NCI-H2081 treated with DMSO at 0.1 percent for 48 hours (cell line): ENCODE measurements around the gene POLDIP2.
A peak's percentile ranks its signal among the peaks of the same experiment; 100 is the strongest.

Source experiments
- DNase-seq: peaks from one replicate; lab custom pipeline; 2025; lab: John Stamatoyannopoulos, UW

Gene POLDIP2

GRCh38 chr17:28357061-28357900, at the start of gene POLDIP2:
Gene POLDIP2 (minus strand): TSS chr17:28357527. CDS start chr17:28357448, 79 bp downstream.
- DNase-seq, result peak; percentile 31

GRCh38 chr17:28406473-28406814, 49.1 kb upstream of the POLDIP2 start:
- DNase-seq, result no peak

DNA sequence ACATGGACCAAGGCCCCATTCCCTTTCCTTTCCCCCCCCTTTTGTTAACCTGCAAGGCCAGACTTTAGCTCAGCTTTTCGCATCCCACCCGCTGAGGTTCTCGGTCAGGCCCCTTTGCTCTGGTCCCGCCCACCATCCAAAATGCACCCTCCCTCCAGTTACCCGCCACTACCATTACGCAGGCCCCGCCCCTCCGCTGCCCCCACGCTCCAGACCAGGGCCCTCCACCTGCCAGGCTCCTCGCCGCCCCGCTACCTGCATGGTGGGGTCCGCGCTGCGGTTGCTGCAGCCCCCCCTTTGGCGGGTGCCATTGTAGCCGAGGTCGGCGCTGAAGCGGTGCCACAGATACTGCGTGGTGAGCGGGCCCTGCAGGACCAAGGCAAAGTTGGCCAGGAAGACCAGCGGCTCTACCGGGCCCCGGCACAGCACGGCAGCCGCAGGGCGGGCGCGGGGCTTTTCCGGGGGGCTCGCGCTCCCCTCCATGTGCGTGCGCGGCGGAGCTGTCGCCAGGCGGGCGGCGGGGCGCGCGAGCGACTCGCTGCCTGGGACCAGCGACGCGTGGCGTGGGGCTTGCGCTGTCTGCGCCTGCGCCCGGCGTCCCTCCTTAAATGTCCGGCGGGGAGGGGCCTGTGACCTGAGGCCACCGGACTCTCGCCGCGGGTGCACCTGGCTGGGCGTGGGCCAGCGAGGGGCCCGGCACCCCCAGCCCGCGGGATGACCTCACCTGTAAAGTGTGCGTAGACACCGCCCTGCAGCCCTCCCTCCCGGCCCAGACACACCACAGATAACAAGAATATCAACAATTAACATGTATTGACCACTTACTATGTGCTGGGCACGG, 48.5 kb upstream of the POLDIP2 start, which contains the start of gene SLC46A1:
Gene SLC46A1, minus strand, starts transcription at position 581 of the 841 bp plus-strand sequence. Its CDS starts 98 bp downstream, at position 483.
- DNase-seq, result no peak

DNA sequence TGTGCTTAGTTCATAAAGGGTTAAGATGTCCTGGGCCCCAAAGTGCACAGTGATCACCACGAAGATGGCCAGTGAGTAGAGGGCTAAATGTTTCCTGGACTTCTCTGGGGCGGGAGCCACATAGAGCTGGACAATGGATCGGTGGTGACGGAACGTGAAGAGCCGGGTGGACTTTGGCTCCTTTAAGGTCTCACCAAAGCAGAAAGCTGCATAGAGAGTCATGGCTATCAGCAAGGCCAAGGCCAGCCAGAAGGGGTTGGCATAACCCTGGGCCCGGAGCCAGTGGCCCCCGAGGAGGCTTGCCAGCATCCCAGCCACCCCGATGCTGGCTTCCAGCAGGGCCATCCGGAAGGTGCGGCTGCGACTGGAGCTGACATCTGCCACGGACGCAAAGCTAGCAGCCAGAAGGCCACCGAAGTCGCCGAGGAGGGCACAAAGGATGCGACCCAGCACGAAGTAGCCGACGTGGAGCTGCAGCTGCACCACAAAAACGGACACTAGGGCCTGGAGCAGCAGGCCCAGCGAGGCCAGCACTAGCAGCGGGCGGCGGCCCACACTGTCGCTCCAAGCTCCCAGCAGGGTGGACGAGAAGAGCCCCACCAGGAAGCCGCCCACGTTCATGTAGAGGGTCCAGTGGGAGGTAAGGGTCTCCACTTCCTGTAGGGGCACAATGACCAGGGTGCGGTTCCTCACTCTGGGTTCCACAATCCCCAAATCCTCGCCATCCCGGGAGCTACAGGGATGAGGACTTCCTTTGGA, 47.7 kb upstream of the POLDIP2 start:
- no peak for DNase-seq

- no peak for DNase-seq
Observed at GRCh38 chr17:28404461-28404811, 47.1 kb upstream of the POLDIP2 start.

DNA sequence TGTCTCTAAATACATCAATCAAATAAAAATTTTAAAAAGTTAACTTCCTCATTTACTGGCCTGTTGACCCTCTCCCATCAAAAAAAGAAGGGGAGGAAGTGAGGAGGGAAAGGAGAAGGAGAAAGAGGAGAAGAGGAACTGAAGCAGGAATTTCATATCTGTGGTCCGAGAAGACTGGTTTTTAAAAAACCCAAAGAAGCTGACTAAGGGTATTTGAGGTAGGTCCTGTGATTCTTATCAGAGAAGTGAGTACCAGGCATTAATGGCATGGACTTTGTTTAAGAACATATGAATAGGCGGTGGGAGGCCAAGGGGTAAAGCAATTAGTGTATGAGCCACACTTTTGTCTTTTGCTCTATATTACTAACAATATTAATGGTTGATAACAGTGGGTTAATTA, 46.7 kb upstream of the POLDIP2 start:
- no peak for DNase-seq

DNA sequence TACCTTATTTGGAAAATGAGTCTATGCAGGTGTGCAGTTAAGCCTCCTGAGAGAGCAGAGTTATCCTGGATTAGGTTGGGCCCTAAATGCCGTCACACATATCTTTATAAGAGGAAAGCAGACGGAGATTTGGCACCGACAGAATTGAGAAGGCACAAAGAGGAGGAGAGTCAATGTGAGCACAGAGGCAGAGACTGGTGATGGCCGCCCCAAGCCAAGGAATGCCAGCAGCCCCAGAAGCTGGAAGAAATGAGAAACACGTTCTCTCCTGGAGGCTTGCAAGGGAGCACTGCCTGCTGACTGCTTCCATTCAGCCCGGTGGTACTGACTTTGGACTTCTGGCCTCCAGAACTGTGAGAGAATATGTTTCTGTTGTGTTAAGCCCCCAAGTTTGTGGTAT, 45.5 kb upstream of the POLDIP2 start:
- no peak for DNase-seq

DNA sequence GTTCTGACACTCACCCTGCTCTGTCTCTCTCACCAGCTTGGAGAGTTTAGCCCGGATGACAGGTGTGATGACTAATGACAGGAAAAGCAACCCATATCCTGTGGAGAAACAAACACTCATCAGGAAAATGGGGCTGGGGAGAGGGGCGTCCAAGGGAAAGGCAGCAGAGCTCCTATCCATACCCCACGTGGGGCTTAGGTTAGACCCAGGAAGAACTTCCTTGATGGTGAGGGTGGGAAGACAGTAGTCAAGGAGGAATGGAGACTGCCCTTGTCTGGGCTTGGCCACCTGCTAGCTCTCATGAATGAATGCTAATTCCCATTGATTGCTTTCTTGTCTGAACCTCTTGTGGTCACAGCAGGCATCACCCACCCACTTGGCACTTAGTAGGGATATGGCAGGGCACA, 44.9 kb upstream of the POLDIP2 start:
- DNase-seq, result no peak

DNA sequence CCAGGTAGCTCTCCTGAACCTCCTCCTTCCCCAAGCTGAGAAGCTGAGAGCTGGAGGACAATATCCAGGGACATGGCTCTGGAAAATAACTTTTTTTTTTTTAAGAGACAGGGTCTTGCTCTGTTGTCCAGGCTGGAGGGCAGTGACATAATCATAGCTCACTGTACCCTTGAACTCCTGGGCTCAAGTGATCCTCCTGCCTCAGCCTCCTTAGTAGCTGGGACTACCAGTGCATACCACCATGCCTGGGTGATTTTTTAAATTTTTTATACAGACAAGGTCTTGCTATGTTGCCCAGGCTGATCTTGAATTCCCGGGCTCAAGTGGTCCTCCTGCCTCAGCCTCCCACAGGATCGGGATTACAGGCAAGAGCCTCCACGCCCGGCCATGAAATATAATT, 42.5 kb upstream of the POLDIP2 start:
- no peak for DNase-seq

- no peak for DNase-seq
Observed at GRCh38 chr17:28398280-28398981, 41.1 kb upstream of the POLDIP2 start.

- DNase-seq, result no peak
Observed at GRCh38 chr17:28397687-28398279, 40.5 kb upstream of the POLDIP2 start.

DNA sequence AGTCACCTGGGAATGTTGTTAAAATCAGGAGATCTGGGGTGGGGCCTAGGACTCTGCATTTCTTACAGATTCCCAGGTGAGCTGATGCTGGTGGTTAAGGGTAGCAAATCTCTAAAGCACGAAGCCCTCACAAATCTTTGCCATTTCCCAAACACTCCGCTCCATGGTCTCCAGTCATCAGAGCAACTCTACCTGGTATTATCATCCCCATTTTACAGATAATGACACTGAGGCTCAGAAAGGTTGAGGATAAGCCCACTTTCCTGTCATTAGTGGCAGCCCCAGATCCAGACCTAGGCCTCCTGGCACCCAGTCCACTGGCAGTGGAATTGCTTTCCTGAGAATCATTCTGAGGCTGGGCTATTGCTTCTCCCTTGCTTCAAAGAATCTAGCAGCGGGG, 39.9 kb upstream of the POLDIP2 start:
- DNase-seq, result no peak

- no peak for DNase-seq
Observed at GRCh38 chr17:28396635-28397239, 39.4 kb upstream of the POLDIP2 start.

GRCh38 chr17:28395968-28396367, 38.6 kb upstream of the POLDIP2 start:
- DNase-seq, result no peak

DNA sequence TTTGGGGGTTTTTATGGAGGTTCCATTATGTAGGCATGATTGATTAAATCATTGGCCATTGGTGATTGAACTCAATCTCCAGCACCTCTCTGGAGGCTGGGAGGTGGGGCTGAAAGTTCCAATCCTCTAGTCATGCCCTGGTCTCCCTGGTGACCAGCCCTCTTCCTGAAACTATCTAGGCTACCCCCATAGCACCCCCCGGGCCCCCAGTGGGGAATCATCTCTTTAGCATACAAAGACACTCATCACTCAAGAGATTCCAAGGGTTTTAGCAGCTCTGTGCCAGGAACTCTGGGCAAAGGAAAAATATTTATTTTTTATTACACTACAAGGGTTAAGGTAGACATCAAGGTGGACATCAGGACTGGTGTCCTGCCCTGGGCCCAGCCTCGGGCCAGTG, 38.1 kb upstream of the POLDIP2 start:
- no peak for DNase-seq

GRCh38 chr17:28394337-28395116, 37.2 kb upstream of the POLDIP2 start:
- DNase-seq, result no peak

DNA sequence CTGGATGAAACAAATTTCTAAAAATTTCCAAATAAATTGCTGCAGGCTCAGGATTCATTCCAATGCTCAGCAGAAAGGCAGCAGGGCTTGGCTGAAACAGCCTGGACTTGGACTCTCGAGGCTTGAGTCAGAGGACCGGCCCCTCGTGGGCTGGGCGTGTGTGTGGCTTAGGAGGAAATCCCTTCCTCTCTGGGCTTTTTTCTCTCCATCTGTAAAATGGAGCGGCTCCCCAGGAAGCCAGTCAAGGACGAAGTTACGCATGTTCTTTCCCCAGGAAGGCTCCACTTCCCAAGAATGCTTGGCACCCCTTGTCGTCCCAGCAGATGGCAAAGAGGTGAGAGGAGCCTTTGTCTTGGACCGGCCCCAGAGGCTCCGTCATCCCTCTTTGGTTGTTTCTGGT, 35.2 kb upstream of the POLDIP2 start:
- no peak for DNase-seq

DNA sequence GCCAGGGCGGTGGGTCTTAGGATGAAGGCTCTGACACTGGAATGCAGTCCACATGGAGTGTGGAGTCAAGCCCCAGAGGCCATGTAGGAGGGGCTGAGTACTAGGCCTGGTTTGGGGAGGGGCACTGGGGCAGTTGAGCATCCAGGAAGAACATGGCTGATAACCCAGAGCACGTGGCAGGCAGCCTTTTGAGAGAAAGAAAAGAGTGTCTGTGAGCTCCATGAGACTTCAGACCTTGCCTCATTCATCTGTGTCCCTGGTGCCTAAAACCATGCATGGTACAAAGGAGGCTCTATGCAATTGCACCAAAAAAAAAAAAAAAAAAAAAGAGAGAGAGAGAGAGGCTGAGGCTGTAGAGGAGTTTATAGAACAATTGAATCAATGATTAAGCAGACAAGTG, 34.1 kb upstream of the POLDIP2 start:
- no peak for DNase-seq

- no peak for DNase-seq
Observed at GRCh38 chr17:28390984-28391383, 33.7 kb upstream of the POLDIP2 start.

DNA sequence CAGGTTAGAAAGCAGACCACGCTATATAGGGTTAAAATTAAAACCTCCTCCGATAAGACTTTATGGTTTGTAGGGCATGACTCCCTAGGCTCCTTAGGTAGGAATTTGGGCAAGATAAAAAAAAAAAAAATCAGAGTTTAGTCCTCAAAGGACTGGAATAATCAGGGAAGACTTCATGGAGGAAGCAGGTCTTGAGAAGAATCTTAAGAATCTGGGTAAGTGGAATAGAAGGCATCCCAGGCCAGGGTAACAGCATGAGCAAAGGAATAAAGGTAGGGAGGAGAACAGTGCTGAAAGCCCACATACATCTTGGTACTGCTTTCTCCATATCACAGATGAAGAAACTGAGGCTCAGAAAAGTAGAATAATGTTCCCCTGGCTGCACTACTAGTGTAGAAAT, 33.2 kb upstream of the POLDIP2 start:
- no peak for DNase-seq
